Left hindlimb (tissue), 1 donor: ENCODE measurements around the gene CPB2.

Source experiments
- DNase-seq: peaks from one replicate; pipeline ENCODE4 v3.0.0-alpha.2; 2018

CPB2 gene

GRCh38 chr13:46104868-46105267, at the start of gene CPB2:
TSS of gene CPB2 (minus strand) at chr13:46105033. CDS start at chr13:46105009, 24 bp downstream.
- no peak for DNase-seq

DNA sequence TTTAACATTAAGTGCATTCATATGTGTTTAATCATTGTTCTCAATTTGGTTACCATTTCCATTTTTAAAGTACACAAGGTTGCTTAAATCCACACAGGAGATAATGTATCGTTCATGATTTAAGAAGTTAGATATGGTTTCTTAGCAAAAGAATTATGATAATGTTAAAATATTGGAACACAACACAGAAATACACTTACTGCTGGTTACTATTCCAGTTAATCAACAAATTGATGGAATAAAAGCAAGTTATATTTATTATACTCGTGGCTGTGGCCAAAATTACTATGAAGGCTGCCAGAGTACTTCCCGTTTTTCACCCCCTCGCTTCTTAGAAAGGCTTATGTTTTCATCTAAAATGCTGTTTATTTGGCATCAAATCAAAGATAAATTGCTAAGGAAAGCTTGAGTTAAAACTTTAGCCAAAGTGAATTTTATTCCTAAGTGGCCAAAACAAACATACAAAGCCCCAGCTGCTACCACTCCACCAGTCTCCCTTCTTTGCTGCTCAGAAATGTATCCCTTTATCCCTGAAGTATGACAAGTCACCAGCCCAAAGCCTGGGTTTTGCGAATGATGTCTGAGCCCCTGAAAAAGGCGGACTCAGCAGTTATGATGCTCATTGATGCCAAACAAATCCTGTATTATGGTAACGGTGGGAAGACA, 49.4 kb upstream of the CPB2 start:
- no peak for DNase-seq

DNA sequence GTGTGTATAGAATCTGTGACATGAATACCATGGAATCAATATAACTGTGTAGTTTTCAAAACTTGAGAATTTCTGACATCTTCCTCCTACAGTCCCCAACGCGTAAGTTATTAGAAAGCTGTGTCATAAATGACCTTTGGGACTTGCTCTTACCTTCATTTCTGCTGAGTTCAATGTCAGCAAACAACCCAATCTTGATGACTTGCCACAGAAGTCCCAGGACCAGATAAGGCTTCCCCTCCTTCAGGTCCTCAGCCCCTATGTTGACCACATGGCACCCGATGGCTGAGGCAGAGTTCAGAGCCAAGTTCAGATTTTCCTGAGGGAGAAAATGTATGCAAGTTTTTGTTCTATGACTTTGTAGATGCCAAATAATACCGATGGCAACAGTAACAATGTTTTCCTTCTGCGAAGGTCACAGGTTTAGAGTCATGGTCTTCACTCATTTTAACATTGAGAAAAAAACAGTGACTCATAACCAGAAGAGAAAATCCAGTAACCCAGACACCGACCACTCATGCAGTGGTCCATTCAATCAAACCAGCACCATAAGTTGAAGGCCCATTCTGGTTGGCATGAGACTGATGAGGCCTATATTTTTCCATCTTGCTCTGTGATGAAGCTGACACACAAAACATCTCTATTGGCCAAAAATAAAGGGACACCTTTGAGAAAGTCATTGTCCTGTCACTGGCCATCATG, 47.9 kb upstream of the CPB2 start:
- DNase-seq: no peak

DNA sequence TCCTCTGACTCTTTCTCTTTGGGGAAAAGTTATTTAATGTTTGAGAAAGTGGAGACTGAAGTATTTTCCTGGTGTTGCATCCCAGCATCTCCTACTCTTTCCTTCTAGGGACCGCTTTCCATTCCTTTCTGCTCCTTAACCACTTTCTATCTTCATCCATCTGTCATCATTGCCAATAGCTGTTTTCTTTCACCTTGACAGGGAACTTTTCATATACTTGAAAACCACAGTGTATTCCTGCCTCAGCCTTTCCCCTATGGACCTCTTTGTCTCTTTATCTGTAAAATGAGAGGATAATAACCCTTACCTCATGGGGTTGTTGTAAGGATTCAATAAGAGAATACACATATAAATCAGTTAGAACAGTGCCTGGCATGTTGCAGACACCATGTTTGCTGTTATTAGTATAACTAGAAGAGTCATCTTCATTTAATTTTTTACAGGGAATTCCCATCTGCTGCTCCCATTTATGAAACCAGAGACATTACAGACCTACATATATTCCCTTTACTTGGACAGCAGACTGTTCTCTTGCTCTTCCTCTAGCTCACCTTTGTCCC, 45.4 kb upstream of the CPB2 start:
- DNase-seq: no peak

GRCh38 chr13:46149272-46150133, 44.7 kb upstream of the CPB2 start:
- no peak for DNase-seq

DNA sequence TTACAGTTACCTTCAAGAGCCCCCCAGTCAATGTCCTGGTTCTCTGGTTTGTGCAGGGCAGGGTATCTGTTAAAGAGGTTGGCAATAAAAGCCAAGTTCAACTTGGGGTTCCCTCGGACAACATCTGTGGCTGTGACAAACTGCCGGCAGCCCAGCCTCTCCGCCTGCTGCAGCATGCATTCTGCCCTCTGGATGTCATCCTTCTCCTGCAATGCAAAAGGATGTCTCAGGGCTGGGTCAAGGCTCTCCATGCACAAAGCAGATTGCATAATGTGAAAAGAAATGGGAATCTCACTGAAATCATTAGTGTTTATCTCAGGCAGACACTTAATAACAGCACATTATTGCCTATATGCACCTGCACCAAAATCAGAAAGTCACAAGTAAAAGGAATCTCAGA, 42.1 kb upstream of the CPB2 start:
- no peak for DNase-seq

GRCh38 chr13:46145950-46146349, 41.1 kb upstream of the CPB2 start:
- DNase-seq: no peak

DNA sequence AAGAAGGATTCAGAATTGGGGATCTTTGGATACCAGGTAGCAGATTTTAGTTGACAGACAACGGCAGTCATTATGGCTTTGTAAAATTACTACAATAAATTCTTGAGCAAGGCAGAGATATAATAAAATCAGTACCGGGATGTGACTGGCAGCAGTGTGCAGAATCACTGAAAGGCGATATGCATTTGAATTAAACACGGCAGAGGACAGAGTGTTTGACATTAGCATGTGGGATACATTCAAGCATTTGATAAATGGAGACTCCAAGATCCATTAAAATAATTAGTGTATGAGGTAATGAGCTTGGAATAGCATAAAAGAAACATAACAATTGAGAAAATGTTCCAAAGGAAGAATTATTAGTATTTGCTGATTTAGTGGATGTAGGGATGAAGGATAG, 40.3 kb upstream of the CPB2 start:
- DNase-seq: no peak

- no peak for DNase-seq
These were observed 38.4 kb upstream of the CPB2 start for GRCh38 chr13:46143184-46143701.

- no peak for DNase-seq
These were observed 37.9 kb upstream of the CPB2 start for GRCh38 chr13:46142776-46143175.

- no peak for DNase-seq
These were observed 35.2 kb upstream of the CPB2 start for GRCh38 chr13:46140044-46140443.

DNA sequence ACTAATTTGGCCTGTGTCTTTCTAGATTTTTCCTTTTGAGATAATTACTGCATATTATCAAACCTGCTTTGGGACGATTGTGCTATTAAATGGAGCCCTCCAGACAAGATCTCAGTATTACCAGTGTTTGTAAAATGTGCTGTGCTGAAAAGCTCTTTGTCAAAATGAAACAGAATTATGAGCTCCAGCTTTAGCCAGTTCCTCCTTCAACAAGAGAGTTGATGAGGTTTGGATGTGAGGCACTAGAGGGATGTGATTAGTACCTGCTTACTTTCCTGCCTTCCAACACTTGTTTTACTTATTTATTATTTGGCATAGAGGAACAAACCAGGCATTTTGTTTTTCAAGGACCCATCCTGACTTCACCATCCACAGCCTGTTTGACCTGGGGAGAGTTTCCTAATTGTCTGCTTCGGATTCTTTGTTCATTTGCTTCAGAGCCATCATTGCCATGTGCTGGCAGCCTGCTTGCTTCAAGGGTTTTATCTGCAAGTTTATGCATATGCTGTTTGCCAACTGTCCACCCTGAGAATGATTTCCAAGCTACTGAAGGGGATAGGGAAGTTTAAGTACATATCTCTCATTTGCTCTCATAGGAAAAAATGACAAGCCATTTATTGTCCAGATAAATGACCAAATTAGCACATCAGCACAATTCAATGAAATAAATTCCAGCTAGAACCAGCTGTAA, 32.9 kb upstream of the CPB2 start:
- no peak for DNase-seq

DNA sequence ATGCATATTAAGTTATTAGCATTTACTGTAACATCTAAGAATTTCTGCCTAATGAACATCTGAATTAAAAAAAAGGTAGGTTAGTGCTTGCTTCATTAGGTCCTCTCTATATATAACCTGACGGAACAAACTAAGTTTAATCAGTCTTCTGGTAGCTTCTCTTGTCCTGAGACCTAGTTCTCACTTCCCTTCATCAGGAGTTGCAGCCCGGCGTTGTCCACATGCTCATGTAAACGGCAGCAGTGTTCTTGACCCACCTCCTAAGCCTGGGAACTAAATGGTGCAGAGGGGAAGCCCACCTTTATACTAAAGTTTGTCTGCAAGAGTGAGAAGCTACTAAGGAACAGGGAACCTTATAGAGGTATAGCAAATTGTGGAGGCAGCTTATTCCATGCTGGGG, 31.9 kb upstream of the CPB2 start:
- no peak for DNase-seq

DNA sequence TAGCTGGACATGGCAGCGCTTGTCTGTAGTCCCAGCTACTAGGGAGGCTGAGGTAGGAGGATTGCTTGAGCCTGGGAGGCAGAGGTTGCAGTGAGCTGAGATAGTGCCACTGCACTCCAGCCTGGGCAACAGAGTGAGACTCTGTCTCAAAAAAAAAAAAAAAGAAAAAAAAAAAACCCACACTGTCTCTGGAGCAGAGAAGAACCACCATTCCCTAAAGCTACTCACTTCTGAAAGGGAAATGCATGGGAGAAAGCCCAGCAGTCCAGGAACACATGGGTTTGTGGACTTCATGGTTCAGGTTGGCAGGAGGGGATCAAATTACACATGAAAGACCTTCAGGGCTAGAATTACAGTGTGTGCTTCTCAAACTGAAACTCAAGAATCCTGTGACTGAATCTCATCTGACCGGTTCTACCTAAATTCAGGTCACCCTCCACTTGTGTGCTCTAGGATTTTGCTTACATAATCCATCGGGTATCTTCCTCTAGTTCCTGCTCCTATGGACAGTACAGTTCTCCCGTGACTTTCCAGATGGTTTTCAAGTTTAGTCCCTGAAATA, 30.2 kb upstream of the CPB2 start:
- DNase-seq: no peak

DNA sequence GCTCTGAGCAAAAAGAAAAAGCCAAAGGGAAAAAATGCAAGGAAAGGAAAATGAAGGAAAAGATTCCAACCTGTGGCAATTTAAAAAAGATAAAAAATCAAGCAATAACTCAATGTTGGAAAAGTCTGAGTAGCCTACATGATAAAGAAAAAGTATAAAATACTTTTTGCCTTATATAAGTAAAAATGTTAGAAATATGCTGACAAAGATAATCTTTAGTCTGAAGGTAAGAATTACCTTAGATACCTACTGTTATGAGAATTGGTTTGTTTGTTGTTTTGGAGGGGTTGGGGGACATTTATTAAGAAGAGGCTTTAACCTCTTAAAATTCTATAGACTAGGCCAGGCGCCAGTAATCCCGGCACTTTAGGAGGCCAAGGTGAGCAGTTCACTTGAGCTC, 29.7 kb upstream of the CPB2 start:
- DNase-seq: no peak

- no peak for DNase-seq
These were observed 27.3 kb upstream of the CPB2 start for GRCh38 chr13:46132109-46132508.

DNA sequence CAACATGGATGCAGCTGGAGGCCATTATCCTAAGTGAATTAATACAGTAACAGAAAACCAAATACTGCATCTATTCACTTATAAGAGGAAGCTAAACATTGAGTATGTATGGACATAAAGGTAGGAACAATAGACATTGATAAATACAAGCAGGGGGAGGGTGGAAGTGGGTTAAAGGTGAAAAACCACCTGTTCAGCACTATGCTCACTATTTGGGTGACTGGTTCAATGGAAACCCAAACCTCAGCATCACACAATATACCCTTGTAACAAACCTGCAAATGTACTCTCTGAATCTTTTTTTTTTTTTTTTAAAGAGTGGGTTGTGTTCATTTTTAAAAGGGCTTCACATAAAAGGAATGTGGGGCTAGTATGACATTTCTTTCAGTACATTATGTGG, 26.9 kb upstream of the CPB2 start:
- DNase-seq: no peak

GRCh38 chr13:46129955-46130618, 25.3 kb upstream of the CPB2 start:
- DNase-seq: no peak

DNA sequence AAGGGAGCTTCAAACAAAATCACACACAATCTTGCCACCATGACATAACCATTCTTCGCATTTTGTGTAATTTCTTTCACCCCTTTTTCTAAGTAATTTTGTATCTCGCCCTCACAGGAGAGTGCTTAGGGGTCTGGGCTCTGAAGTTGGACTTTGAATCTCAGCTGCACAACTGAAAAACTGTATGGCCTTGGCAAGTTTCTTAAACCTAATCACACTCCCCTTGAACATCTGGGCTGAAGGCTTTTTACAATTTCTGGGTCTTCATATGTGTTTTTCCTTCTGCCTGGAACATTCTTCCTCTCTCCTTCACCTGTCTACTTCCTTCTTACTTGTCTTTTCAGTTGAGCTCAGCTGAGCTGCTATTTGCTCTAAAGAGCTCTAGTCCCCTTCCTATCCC, 24.3 kb upstream of the CPB2 start:
- DNase-seq: no peak

DNA sequence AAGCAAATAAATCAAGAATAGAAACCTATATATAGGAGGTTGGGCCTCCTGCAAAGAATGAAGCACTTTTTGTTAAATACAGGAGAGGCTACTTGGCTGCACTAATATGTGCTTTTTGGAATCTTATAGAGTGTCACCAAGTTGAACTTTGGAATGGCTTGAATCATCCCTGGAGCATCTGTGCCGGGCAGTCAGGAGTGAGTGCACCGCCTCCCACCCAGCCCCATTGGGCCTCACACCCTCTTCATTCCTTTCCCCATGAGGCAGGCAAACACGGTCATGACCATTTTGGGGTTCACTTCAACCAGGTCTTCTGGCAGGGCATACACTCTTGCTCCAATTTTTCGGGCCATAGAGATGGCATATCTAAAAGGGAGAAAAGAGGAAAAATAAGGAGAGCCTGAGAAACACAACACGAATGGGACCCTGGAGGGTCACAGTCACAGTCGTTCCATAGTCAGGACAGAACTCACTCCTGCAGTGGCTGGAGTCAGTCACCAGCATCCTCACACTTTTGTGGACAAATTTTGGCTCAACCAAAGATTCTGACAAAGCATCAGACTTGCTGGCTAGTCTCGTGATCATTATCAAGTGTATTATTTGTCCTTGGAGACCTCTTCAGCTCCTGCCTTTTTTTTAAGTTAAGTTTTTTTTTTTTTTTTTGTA, 22.7 kb upstream of the CPB2 start:
- DNase-seq: no peak
